Measurements from ENCODE around the gene GPR25.

- no peak for TF ChIP-seq CTCF (IDR thresholded peaks at IDR 0.05; ENCODE audit: borderline replicate concordance, extremely low read depth, low read length, poor library complexity, severe bottlenecking)
- no peak for TF ChIP-seq EZH2 (IDR thresholded peaks at IDR 0.05; ENCODE audit: borderline replicate concordance, low read depth, low read length, severe bottlenecking)
Observed at GRCh38 chr1:200857804-200858203, 15.0 kb upstream of the GPR25 start.
